Measurements from ENCODE around the gene CFAP57. TPM values are rescaled to one million over a fixed set of nuclear protein-coding genes. Genes with fewer than 3 reads are reported as not detected.
A peak's percentile ranks its signal among the peaks of the same experiment; 100 is the strongest.

Gene CFAP57
- total and polyA plus RNA-seq, 2 experiments from 2014 or later: 0.10 to 0.46 TPM

DNA sequence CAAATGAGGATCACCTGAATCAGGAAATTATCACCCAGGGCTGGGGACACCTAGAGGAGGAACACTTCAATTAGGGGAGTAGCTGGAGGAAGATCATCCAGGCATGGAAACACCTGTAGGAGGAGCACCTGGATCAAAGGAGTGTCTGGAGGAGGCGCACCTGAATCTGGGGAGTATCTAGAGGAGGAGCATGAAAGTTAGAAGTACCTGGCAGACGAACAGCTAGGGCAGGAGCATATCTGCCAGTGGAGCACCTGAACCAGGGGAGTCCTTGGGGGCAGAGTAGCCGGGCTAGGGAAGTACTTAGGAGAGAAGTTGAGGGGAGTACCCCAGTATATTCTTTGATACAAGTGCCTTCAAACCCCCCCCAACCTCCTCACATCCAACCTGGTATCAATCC lies 111.9 kb downstream of the CFAP57 start:
- Histone ChIP-seq H3K9me3 (ENCODE audit: low read depth) (no peaks in the 10 kb centered on the region), H2AFZ (no peak overlapping the region), H4K20me1 (ENCODE audit: insufficient read depth, poor library complexity, severe bottlenecking) (no peaks in the 10 kb centered on the region), H3K36me3 (replicated peaks; ENCODE audit: insufficient read depth, low read depth) (no peaks in the 10 kb centered on the region), H3K4me2 (peak overlapping the region; percentile 85), H3K27me3 (no peaks in the 10 kb centered on the region), H3K4me3 (no peak overlapping the region), H3K4me1 (ENCODE audit: insufficient read depth) (peaks cover 10% of the 10 kb centered on the region), H3K9me2 (replicated peaks; ENCODE audit: insufficient read depth) (no peaks in the 10 kb centered on the region), H3K79me2 (peaks cover 24% of the 10 kb centered on the region), H3K27ac (peak overlapping the region; percentile 95)
- no peak for DNase-seq (ENCODE audit: low spot score)
- no peak for TF ChIP-seq CTCF (IDR thresholded peaks at IDR 0.05; ENCODE audit: poor library complexity)
- TF ChIP-seq EZH2 (IDR thresholded peaks at IDR 0.05; ENCODE audit: borderline replicate concordance): no peak
- TF ChIP-seq EZH2phosphoT487 (IDR thresholded peaks at IDR 0.05; ENCODE audit: low read depth, severe bottlenecking, unreplicated experiment): no peak
- 97% methylated on average over 3 of the region's 3 CpGs for WGBS (ENCODE audit: low lambda C conversion rate, missing lambda C conversion rate)

GRCh38 chr1:43284546-43285110 lies 112.5 kb downstream of the CFAP57 start:
- no peak for DNase-seq (ENCODE audit: low spot score)
- Histone ChIP-seq H3K36me3 (replicated peaks; ENCODE audit: insufficient read depth, low read depth) (no peaks in the 10 kb centered on the region), H3K4me1 (ENCODE audit: insufficient read depth) (peaks cover 11% of the 10 kb centered on the region), H3K9me2 (replicated peaks; ENCODE audit: insufficient read depth) (no peaks in the 10 kb centered on the region), H3K27ac (peak overlapping the region; percentile 95), H3K79me2 (peaks cover 24% of the 10 kb centered on the region), H3K9me3 (ENCODE audit: low read depth) (no peaks in the 10 kb centered on the region), H3K27me3 (no peaks in the 10 kb centered on the region), H2AFZ (no peak overlapping the region), H4K20me1 (ENCODE audit: insufficient read depth, poor library complexity, severe bottlenecking) (no peaks in the 10 kb centered on the region), H3K4me3 (peak overlapping the region; percentile 35), H3K4me2 (peak overlapping the region; percentile 85)
- TF ChIP-seq EZH2phosphoT487 (IDR thresholded peaks at IDR 0.05; ENCODE audit: low read depth, severe bottlenecking, unreplicated experiment) (no peak), CTCF (IDR thresholded peaks at IDR 0.05; ENCODE audit: poor library complexity) (no peak), EZH2 (IDR thresholded peaks at IDR 0.05; ENCODE audit: borderline replicate concordance) (no peak)
- WGBS (ENCODE audit: low lambda C conversion rate, missing lambda C conversion rate): 65% methylated on average over 12 of the region's 12 CpGs

DNA sequence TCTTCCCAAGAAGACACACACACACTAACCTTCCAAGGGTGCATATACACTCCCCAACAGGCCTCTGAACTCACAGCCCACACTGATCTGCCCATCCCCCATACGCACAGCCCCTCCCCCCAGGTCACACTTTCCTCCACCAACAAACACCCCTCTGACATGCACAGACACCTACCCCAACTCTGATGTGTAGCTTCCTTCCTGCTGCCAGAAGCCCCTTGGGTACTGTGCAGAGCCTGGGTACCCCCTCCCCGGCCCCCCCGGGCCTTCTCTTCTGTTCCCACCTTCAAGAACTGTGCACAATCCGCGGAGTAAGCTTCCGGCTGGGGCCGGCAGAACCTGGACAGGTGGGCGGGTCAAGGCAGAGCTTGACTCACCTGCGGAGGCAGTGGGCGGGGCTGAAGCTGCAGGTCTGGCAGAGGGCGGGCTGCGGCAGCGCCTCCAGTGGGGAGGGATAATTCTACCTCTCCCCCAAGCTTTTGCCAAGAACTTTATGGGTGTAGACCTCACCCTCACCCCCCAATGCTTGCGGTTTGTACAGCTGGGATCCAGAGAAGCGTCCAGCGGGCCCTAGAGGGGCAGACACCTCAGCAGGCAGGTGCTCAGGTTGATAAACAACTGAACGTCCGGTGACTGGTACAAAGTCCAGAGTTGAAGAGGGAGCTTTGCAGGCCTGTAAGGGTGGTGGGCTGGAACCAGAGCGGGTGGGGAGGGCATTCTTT lies 113.3 kb downstream of the CFAP57 start, which contains the start of gene C1orf210:
Gene C1orf210 (minus strand): TSS at position 313 of the 722 bp plus-strand sequence. CDS start 2,311 bp downstream, outside the sequence.
- Histone ChIP-seq H3K27ac (peak within 1 kb of the TSS; percentile 95), H3K36me3 (replicated peaks; ENCODE audit: insufficient read depth, low read depth) (no peaks in the 10 kb centered on the region), H2AFZ (peak within 1 kb of the TSS; percentile 14), H3K4me3 (peak within 1 kb of the TSS; percentile 35), H4K20me1 (ENCODE audit: insufficient read depth, poor library complexity, severe bottlenecking) (no peaks in the 10 kb centered on the region), H3K79me2 (peaks cover 24% of the 10 kb centered on the region), H3K27me3 (no peaks in the 10 kb centered on the region), H3K9me3 (ENCODE audit: low read depth) (no peaks in the 10 kb centered on the region), H3K4me2 (peak within 1 kb of the TSS; percentile 85), H3K4me1 (ENCODE audit: insufficient read depth) (peaks cover 11% of the 10 kb centered on the region), H3K9me2 (replicated peaks; ENCODE audit: insufficient read depth) (no peaks in the 10 kb centered on the region)
- DNase-seq (ENCODE audit: low spot score): peak; percentile 94
- TF ChIP-seq EZH2phosphoT487 (IDR thresholded peaks at IDR 0.05; ENCODE audit: low read depth, severe bottlenecking, unreplicated experiment) (no peak), CTCF (IDR thresholded peaks at IDR 0.05; ENCODE audit: poor library complexity) (peak; percentile 22)
- WGBS (ENCODE audit: low lambda C conversion rate, missing lambda C conversion rate): 22% methylated on average over 13 of the region's 19 CpGs
